ENCODE results near the gene TEX22.

- TF ChIP-seq, protein P1, sequence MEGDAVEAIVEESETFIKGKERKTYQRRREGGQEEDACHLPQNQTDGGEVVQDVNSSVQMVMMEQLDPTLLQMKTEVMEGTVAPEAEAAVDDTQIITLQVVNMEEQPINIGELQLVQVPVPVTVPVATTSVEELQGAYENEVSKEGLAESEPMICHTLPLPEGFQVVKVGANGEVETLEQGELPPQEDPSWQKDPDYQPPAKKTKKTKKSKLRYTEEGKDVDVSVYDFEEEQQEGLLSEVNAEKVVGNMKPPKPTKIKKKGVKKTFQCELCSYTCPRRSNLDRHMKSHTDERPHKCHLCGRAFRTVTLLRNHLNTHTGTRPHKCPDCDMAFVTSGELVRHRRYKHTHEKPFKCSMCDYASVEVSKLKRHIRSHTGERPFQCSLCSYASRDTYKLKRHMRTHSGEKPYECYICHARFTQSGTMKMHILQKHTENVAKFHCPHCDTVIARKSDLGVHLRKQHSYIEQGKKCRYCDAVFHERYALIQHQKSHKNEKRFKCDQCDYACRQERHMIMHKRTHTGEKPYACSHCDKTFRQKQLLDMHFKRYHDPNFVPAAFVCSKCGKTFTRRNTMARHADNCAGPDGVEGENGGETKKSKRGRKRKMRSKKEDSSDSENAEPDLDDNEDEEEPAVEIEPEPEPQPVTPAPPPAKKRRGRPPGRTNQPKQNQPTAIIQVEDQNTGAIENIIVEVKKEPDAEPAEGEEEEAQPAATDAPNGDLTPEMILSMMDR (IDR thresholded peaks at IDR 0.05), result no peak
- TF ChIP-seq POLR2A (IDR thresholded peaks at IDR 0.05), result no peak
Observed at GRCh38 chr14:105379946-105380345, 18.4 kb upstream of the TEX22 start.
